ENCODE data around the gene PDHX.

Gene PDHX

GRCh38 chr11:35031346-35031745 lies 114.9 kb downstream of the PDHX start:
- H3K4me3 ChIP-seq, result no peak overlapping the region
- intact Hi-C loops (cut with DNase I; ENCODE audit: low total_unique reads), result no loop called here
- no peak for DNase-seq
- TF ChIP-seq CTCF (IDR thresholded peaks at IDR 0.05), result no peak
- H3K27ac ChIP-seq, result peak overlapping the region; percentile 34 to 48
- H3K9me3 ChIP-seq, result peaks cover 0 to 3% (median 0%) of the 10 kb centered on the region in 3 donors
- no peaks in the 10 kb centered on the region for H3K36me3 ChIP-seq
- H3K4me1 ChIP-seq, result peaks cover 0 to 30% (median 11%) of the 10 kb centered on the region in 4 donors
- no peaks in the 10 kb centered on the region for H3K27me3 ChIP-seq

GRCh38 chr11:35031867-35032266 lies 115.4 kb downstream of the PDHX start:
- H3K4me3 ChIP-seq, result no peak overlapping the region
- H3K36me3 ChIP-seq, result no peaks in the 10 kb centered on the region
- peaks cover 0 to 3% (median 0%) of the 10 kb centered on the region in 3 donors for H3K9me3 ChIP-seq
- H3K27ac ChIP-seq, result no peak overlapping the region
- no peak for DNase-seq
- no peaks in the 10 kb centered on the region for H3K27me3 ChIP-seq
- intact Hi-C loops (cut with DNase I; ENCODE audit: low total_unique reads), result no loop called here
- TF ChIP-seq CTCF (IDR thresholded peaks at IDR 0.05), result no peak
- peaks cover 0 to 30% (median 11%) of the 10 kb centered on the region in 4 donors for H3K4me1 ChIP-seq

- H3K9me3 ChIP-seq, result peaks cover 0 to under 1% (median 0%) of the 10 kb centered on the region in 3 donors
- peaks cover 0 to 30% (median 11%) of the 10 kb centered on the region in 4 donors for H3K4me1 ChIP-seq
- no peaks in the 10 kb centered on the region for H3K27me3 ChIP-seq
- DNase-seq, result no peak
- intact Hi-C loops (cut with DNase I; ENCODE audit: low total_unique reads), result no loop called here
- no peaks in the 10 kb centered on the region for H3K36me3 ChIP-seq
- no peak overlapping the region for H3K27ac ChIP-seq
- H3K4me3 ChIP-seq, result no peak overlapping the region
- no peak for TF ChIP-seq CTCF (IDR thresholded peaks at IDR 0.05)
Observed at GRCh38 chr11:35033011-35033410, 116.6 kb downstream of the PDHX start.

GRCh38 chr11:35034401-35034800 lies 118.0 kb downstream of the PDHX start:
- Histone ChIP-seq H3K27me3 (no peaks in the 10 kb centered on the region), H3K4me1 (peaks cover 0 to 30% (median 11%) of the 10 kb centered on the region in 4 donors), H3K4me3 (no peak overlapping the region), H3K9me3 (no peaks in the 10 kb centered on the region), H3K36me3 (no peaks in the 10 kb centered on the region), H3K27ac (no peak overlapping the region)
- no peak for DNase-seq
- intact Hi-C loops (cut with DNase I; ENCODE audit: low total_unique reads), result no loop called here
- no peak for TF ChIP-seq CTCF (IDR thresholded peaks at IDR 0.05)

GRCh38 chr11:35035894-35036408 lies 119.5 kb downstream of the PDHX start:
- peaks cover 0 to 18% (median 8%) of the 10 kb centered on the region in 4 donors for H3K4me1 ChIP-seq
- intact Hi-C loops (cut with DNase I; ENCODE audit: low total_unique reads), result no loop called here
- H3K9me3 ChIP-seq, result no peaks in the 10 kb centered on the region
- H3K36me3 ChIP-seq, result no peaks in the 10 kb centered on the region
- no peak overlapping the region for H3K4me3 ChIP-seq
- no peak for TF ChIP-seq CTCF (IDR thresholded peaks at IDR 0.05)
- H3K27ac ChIP-seq, result no peak overlapping the region
- H3K27me3 ChIP-seq, result no peaks in the 10 kb centered on the region
- DNase-seq, result no peak

- intact Hi-C loops (cut with DNase I; ENCODE audit: low total_unique reads), result no loop called here
- H3K27me3 ChIP-seq, result no peaks in the 10 kb centered on the region
- H3K9me3 ChIP-seq, result no peaks in the 10 kb centered on the region
- peaks cover 0 to 13% (median 3%) of the 10 kb centered on the region in 4 donors for H3K4me1 ChIP-seq
- DNase-seq, result no peak
- H3K36me3 ChIP-seq, result no peaks in the 10 kb centered on the region
- no peak overlapping the region for H3K4me3 ChIP-seq
- H3K27ac ChIP-seq, result no peak overlapping the region
- TF ChIP-seq CTCF (IDR thresholded peaks at IDR 0.05), result no peak
Observed at GRCh38 chr11:35036639-35037038, 120.2 kb downstream of the PDHX start.
